ENCODE data around the gene TTLL3. TPM values are rescaled to one million over a fixed set of nuclear protein-coding genes. Genes with fewer than 3 reads are reported as not detected.

The TTLL3 gene
- total RNA-seq, 1 donor from 2014 or later, result 45.7 TPM

- Mint-ChIP-seq H3K9me3 (ENCODE audit: unreplicated experiment) (peaks cover 6% of the 10 kb centered on the region), H3K27ac (ENCODE audit: unreplicated experiment) (no peak overlapping the region), H3K4me3 (ENCODE audit: unreplicated experiment) (no peak overlapping the region), H3K27me3 (ENCODE audit: unreplicated experiment) (peaks cover 5% of the 10 kb centered on the region), H3K36me3 (ENCODE audit: unreplicated experiment) (peaks cover 5% of the 10 kb centered on the region), H3K4me1 (ENCODE audit: low read depth, unreplicated experiment) (peaks cover 20% of the 10 kb centered on the region)
- no peak for DNase-seq
- TF ChIP-seq CTCF (IDR thresholded peaks at IDR 0.05; ENCODE audit: partially characterized antibody, unreplicated experiment), result no peak
Observed at GRCh38 chr3:9804996-9805395, 5.1 kb upstream of the TTLL3 start.

GRCh38 chr3:9806137-9806536, 3.9 kb upstream of the TTLL3 start:
- DNase-seq, result no peak
- Mint-ChIP-seq H3K36me3 (ENCODE audit: unreplicated experiment) (peaks cover 9% of the 10 kb centered on the region), H3K27me3 (ENCODE audit: unreplicated experiment) (peaks cover 11% of the 10 kb centered on the region), H3K4me3 (ENCODE audit: unreplicated experiment) (no peak overlapping the region), H3K27ac (ENCODE audit: unreplicated experiment) (peak overlapping the region; percentile 17), H3K4me1 (ENCODE audit: low read depth, unreplicated experiment) (peaks cover 26% of the 10 kb centered on the region), H3K9me3 (ENCODE audit: unreplicated experiment) (peaks cover 7% of the 10 kb centered on the region)
- TF ChIP-seq CTCF (IDR thresholded peaks at IDR 0.05; ENCODE audit: partially characterized antibody, unreplicated experiment), result no peak

DNA sequence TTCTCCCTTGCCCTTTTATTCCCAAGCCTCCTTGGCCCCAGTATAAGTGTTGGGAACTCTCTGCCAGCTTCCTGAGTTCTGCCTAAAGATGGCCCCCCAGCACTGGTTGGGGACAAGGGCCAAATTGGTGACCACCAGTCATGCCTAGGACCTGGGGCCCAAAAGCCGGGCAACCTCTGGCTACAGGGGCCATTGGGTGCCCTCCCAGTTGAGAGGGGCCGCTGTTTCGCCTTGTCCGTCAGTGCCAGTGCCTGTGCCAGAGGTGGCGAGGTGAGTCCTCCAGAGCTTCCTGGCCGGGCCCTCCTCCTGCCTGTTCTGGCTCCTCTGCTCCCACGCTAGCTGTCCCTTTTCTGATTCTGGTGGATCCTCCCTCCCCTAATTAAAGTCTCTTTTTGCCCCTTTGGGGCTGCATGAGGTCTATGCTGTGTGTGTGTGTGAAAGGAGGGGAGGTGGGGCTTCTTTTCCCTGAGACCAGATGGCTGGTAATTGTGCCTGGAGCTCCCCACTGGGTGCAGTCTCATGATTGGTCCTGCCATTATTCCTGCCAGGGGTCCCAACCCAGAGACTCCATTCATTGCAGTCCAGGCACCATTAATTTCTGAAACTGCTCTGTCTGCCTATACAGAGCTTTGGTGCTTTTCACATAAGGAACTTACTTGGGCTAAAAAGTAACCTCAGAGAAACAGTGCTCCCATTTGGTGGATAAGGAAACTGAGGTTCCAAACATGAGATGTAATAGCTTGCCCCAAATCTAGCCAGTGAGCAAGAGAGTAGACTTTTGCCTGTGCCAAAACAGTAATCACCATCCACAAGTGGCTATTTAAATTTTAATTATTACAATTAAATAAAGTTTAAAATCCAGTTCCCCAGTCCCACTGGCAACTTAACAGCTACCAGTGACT, 3.1 kb upstream of the TTLL3 start:
- Mint-ChIP-seq H3K36me3 (ENCODE audit: unreplicated experiment) (peaks cover 16% of the 10 kb centered on the region), H3K9me3 (ENCODE audit: unreplicated experiment) (peaks cover 11% of the 10 kb centered on the region), H3K4me3 (ENCODE audit: unreplicated experiment) (no peak overlapping the region), H3K27ac (ENCODE audit: unreplicated experiment) (peak overlapping the region; percentile 77), H3K4me1 (ENCODE audit: low read depth, unreplicated experiment) (peaks cover 32% of the 10 kb centered on the region), H3K27me3 (ENCODE audit: unreplicated experiment) (peaks cover 14% of the 10 kb centered on the region)
- TF ChIP-seq CTCF (IDR thresholded peaks at IDR 0.05; ENCODE audit: partially characterized antibody, unreplicated experiment), result no peak
- no peak for DNase-seq

DNA sequence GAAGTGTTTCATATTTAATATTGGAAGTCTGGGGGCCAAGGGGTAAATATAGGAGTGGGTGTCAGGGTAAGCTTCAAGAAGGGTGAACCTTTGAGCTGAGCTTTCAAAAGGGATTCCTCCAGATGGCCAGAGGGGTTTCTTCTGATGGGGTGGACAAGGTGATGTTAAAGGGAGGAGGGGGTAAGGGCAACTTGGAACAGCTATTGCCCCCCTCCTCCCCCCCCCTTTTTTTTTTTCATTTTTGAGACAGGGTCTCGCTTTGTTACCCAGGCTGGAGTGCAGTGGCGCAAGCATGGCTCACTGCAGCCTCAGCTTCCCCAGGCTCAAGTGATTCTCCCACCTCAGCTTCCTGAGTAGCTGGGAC, 2.1 kb upstream of the TTLL3 start:
- Mint-ChIP-seq H3K27ac (ENCODE audit: unreplicated experiment) (peak overlapping the region; percentile 31), H3K4me3 (ENCODE audit: unreplicated experiment) (no peak overlapping the region), H3K27me3 (ENCODE audit: unreplicated experiment) (peaks cover 14% of the 10 kb centered on the region), H3K9me3 (ENCODE audit: unreplicated experiment) (peaks cover 11% of the 10 kb centered on the region), H3K36me3 (ENCODE audit: unreplicated experiment) (peaks cover 16% of the 10 kb centered on the region), H3K4me1 (ENCODE audit: low read depth, unreplicated experiment) (peaks cover 32% of the 10 kb centered on the region)
- no peak for TF ChIP-seq CTCF (IDR thresholded peaks at IDR 0.05; ENCODE audit: partially characterized antibody, unreplicated experiment)
- DNase-seq, result no peak

DNA sequence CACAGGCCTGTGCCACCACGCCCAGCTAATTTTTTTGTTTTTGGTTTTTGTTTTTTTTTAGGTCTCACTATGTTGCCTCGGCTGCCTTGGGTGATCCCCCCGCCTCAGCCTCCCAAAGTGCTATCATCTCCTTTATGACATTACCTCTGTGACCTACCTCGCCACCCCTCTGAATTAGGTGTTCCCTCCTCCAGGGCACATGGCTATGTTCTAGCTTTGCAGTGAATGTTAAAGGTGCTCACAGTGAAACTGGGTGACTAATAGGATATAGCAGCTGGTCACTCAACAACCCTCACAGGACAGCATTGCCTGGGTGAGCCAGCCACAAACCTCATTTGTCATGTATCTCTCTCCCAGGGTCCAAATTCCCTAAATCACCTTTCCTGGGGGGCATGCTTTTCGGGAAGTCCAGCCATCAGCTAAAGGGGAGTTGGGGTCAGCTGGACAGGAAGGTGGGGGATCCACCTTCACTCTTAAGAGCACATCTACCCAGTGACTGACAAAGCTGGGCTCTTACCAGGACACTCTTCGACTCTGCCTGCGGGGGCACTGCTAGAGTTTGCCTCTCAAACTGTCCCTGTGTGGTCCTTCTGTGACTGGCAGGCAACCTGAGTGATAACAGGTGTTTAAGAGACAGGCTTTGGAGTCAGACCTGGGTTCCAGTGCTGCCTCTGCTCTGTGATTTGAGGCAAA, 1.6 kb upstream of the TTLL3 start:
- TF ChIP-seq CTCF (IDR thresholded peaks at IDR 0.05; ENCODE audit: partially characterized antibody, unreplicated experiment), result peak; percentile 28
- peaks cover 11% of the 10 kb centered on the region for H3K27me3 Mint-ChIP-seq (ENCODE audit: unreplicated experiment)
- peaks cover 32% of the 10 kb centered on the region for H3K4me1 Mint-ChIP-seq (ENCODE audit: low read depth, unreplicated experiment)
- H3K9me3 Mint-ChIP-seq (ENCODE audit: unreplicated experiment), result peaks cover 8% of the 10 kb centered on the region
- peak overlapping the region; percentile 57 for H3K27ac Mint-ChIP-seq (ENCODE audit: unreplicated experiment)
- peak; percentile 65 for DNase-seq
- H3K4me3 Mint-ChIP-seq (ENCODE audit: unreplicated experiment), result no peak overlapping the region
- peaks cover 11% of the 10 kb centered on the region for H3K36me3 Mint-ChIP-seq (ENCODE audit: unreplicated experiment)

All from glutamatergic neuron (in vitro differentiated cells).